Nucleus accumbens (tissue), 56 donors: ENCODE results near the gene BGN.

ENCODE experiments used
- DNase-seq, 56 donors: peaks; one replicate each; lab custom pipeline; 2025; lab: John Stamatoyannopoulos, UW

Gene BGN

GRCh38 chrX:153523269-153523668, 28.5 kb downstream of the BGN start:
- no peak for DNase-seq

- no peak for DNase-seq
These were observed 29.5 kb downstream of the BGN start for GRCh38 chrX:153524234-153524633.

GRCh38 chrX:153525451-153525850, 30.7 kb downstream of the BGN start:
- DNase-seq: no peak

- no peak for DNase-seq
These were observed 31.3 kb downstream of the BGN start for GRCh38 chrX:153526042-153526441.

GRCh38 chrX:153526801-153527200, 32.0 kb downstream of the BGN start:
- no peak for DNase-seq

DNA sequence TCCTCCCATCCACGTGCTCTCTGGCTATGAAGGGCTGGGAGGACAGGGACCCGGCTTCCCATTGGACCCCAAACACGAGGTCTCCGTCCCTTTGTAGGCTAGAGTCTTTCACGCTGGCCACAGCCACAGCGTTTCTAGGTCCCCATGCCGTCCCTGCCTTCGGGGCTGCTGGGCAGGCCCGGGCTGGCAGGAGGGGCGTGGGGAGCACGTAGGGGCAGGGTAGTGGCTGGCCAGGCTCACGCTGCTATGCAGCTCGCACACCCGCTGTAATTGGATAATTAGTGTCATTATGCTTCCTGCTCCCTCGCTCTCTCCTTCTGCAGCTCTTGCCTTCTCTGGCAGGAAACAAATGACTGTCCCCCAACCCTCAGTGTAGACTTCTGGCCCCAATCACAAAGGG, 32.4 kb downstream of the BGN start:
- DNase-seq: no peak

GRCh38 chrX:153530411-153531129, 35.8 kb downstream of the BGN start:
- peak in 14 of 56 donors; percentile 0 to 44 (median 17) for DNase-seq

DNA sequence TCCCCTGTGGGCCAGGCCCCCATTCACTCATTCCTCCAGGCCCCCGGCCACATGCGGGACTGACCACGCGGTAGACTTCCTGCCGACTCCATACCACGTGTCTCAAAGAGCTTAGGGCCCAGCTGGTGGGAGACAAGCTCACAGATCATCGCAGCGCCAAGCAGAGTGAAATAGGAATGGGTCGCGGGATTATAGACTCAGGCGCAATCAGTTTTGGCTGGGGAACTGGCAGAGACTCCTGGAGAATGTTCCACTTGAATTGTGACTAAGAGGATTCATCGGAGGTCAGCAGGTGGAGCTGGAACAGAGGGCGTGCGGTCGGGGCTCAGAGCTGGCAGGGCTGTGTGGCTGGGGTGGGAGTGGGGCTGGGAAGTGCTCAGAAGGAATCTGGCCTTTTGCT, 38.3 kb downstream of the BGN start:
- no peak for DNase-seq

DNA sequence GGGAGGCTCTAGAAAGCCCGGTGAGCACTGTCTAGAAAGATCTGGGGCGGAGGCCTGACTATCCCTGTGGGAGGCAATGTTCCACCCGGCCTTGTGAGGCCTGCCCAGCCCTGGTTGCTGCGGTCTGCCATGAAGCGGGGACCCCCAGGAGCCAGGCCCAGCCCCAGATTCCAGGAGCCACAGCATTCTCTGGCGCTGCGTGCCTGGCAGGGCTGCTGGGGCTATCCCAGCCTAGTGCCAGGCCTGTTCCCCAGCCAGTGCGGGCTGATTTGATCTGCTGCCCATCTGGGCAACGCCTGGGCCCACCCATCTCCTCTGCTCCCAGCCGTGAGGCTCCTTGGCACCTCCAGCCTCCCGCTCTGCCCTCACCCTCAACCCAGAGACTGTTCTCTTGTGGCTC, 42.3 kb downstream of the BGN start:
- DNase-seq: peak in 1 of 56 donors; percentile 2

DNA sequence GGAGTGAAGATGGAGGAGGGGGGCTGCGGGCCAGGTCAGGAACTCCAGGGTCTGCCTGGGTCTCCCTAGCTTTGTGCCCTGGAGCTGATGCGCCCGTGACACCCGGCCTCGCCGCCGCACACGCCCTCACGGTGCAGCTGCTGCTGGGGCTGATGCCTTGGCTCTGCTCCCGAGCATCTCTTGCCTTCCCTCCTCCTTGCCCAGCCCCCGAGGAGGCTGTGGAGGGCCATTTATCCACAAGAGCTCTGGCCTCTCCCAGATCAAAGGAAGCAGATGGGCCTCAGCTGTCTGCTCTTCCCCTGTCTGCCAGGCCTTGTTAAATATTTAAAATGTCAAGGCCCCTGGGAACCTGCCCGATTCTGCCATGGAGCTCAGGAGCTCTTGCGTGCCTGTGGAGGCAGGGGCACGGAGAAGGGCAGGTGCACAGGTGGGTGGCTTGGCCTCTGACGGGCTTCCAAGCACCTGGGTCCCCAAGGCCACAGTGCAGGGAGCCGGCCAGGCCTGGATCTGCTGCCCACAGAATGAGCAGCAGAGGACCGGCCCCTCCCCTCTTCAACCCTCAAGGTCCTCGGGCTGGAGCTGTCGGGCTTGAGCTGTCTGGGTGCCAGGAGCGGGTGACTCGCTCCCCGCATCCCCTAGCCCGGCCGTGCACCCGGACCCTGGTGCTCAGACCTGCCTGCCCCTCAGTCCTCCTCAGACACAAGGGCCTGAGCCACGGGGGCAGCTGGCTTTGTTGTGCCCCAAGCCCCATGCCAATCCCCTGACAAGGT, 42.9 kb downstream of the BGN start:
- DNase-seq: peak in 6 of 56 donors; percentile 3 to 27 (median 17)

DNA sequence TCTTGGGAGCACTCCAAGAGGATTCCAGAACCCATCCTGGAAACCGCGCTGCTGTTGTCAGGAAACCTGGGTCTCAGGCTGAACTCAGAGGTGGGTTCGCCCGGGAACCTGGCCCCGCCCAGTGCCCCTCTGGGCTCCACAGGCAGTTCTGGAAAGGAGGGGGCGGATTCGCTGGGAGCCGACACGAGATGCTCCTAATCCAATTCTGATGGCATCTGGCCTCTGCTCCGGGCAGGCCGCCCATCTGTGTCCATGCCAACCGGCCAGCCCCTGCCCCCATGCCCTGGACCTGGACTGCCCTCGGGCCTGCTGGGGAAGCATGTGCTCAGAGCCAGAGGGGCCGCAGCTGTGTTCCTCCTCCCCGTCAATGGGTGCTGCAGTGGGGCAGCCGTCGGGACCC, 43.6 kb downstream of the BGN start:
- DNase-seq: peak in 21 of 56 donors; percentile 2 to 48 (median 14)

DNA sequence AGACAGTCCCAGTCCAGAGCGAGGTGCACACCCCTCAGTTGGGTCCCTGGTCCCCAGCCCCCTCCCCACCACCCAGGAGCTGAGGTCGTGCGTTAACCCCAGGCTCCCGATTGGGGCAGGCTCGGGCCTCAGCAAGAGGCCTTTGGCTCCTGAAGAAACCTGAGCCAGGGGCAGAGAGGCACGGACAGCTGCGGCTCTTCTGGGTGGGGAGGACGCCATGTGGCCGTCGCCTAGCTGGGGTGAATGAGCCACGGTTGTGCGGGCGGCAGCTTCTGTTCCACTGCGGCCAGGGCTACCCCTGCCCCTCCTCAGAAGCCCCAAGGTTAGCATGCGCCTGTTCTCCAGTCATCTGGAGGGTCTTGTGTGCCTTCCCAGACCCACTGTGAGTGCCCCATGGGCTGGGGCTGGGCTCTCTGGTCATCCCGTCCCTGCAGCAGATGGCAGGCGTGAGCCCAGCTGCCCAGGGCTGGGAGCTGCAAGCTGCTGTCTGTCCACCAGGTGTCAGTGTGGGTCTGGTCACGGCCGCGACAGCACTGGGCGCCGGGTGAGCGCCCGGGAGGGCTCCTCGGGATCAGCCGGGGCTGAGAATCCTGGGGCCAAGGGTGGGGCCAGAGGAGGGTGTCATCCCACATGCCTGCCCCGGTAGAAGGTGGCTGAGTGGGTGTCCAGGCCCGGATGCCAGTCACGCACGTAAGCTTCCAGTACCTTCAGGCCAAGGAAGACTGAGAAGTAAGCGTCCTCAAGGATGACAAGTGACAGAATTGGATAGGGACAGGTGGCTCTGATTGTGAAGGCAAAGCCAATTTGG, 44.6 kb downstream of the BGN start:
- peak in 49 of 56 donors; percentile 5 to 79 (median 43) for DNase-seq

DNA sequence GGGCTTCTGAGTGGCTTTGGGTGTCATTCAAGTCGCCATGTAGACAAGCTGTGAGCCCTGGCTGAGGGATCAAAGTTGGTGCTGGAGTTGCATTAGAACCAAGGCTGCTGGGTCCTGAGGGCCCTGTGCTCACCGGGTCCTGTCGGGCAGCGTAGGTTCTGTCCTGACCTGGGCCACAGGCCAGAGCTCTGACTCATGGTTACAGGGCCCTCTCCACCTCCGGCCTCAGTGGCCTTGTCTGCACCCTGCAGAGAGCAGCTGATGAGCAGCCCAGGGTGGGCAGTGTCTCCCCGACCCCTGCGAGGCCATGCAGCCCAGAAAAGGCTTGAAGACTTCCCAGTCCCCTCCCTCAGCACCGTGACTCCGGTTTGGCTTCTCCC, 45.2 kb downstream of the BGN start:
- no peak for DNase-seq

- no peak for DNase-seq
These were observed 49.9 kb downstream of the BGN start for GRCh38 chrX:153544727-153545126.

DNA sequence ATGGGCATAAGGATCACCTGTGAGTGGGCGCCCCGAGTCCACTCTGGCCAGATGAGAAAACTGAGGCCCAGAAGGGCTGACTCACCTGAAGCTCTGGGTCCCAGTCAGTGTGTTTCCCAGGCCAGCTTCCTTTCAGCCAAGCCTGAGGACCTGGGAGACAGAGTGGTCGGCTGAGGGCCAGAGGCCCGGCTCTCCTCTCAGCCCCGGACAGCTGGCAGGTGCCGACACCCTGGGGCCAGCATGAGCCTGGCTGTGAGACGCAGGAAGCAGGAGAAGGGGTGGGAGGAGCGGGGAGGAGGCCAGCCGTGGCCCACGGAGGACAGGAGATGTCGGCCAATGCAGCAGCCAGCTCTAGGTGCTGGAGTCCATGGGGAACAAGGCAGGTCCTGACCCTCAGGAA, 51.6 kb downstream of the BGN start:
- no peak for DNase-seq

GRCh38 chrX:153547195-153547594, 52.4 kb downstream of the BGN start:
- DNase-seq: no peak

GRCh38 chrX:153549231-153549630, 54.5 kb downstream of the BGN start:
- DNase-seq: no peak

- no peak for DNase-seq
These were observed 55.0 kb downstream of the BGN start for GRCh38 chrX:153549807-153550206.

DNA sequence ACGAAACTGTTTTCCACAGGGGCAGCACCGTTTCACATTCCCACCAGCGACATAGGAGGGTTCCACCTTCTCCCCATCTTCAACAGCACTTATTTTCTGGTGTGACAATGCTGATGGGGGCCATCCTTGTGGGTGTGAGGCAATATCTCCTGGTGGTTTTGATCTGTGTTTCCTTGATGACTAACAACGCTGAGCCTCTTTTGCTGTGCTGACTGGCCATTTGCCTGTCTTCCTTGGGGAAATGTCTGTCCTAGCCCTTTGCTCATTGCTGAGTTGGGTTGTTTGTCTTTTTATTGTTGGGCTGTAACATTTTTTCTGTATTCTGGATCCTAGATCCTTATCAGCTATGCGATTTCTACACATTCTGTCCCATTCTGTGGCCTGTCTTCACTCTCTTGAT, 56.4 kb downstream of the BGN start:
- no peak for DNase-seq

- peak in 52 of 56 donors; percentile 6 to 86 (median 68) for DNase-seq
These were observed 59.9 kb downstream of the BGN start for GRCh38 chrX:153554519-153555167.

DNA sequence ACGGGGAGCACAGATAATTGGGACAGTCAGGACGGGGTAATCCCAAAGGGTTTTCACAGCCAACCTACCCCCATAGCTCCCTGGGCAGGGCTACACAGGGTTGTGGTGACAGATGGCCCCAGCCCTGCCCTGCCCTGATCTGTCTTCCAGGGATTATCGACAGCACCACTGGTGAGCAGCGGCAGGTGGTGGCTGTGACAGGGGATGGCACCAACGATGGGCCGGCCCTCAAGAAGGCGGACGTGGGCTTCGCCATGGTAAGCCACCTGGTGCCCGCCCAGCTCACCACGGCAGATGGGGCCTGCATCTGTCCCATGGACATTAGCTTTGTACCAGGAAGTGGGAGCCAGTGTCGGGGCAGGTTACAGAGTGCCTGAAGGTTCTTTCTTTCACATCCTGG, 62.0 kb downstream of the BGN start:
- no peak for DNase-seq
